ENCODE measurements around the gene SERPIND1. TPM values are rescaled to one million over a fixed set of nuclear protein-coding genes. Genes with fewer than 3 reads are reported as not detected.

The SERPIND1 gene
- total RNA-seq, 2 experiments from 2014 or later: not detected

DNA sequence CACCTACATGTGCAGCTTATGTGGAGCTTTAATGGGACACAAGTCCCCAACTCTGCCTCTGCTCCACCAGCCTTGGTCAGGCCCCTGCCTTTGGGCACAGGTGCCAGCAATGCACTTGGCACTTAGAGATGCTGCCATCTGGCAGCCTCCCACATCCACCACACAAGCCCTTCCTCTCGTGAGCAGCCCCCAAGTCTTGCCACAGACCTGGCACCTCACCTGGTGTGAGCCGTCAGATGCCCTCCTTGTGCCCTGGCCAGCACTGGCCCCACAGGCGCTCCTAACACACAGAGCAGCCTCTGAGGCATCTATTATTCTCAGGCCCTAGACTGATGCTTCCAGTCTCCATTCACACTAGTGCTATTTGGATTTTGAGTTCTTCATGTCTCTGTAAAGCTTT is 24.5 kb upstream of the SERPIND1 start:
- CTCF ChIA-PET: interaction anchor here (1.9 kb wide), 1 partner anchor 34 kb away, joined by 7 read pairs; no protein-coding TSS in a partner anchor
- intact Hi-C loops (cut with micrococcal nuclease): no loop called here
- Mint-ChIP-seq H3K27ac (no peak overlapping the region), H3K4me1 (ENCODE audit: low read depth) (peaks cover 14% of the 10 kb centered on the region), H3K36me3 (peaks cover 10% of the 10 kb centered on the region), H3K9me3 (no peaks in the 10 kb centered on the region), H3K27me3 (no peaks in the 10 kb centered on the region), H3K4me3 (no peak overlapping the region)
- DNase-seq: no peak
- POLR2A ChIA-PET: no interaction called here

DNA sequence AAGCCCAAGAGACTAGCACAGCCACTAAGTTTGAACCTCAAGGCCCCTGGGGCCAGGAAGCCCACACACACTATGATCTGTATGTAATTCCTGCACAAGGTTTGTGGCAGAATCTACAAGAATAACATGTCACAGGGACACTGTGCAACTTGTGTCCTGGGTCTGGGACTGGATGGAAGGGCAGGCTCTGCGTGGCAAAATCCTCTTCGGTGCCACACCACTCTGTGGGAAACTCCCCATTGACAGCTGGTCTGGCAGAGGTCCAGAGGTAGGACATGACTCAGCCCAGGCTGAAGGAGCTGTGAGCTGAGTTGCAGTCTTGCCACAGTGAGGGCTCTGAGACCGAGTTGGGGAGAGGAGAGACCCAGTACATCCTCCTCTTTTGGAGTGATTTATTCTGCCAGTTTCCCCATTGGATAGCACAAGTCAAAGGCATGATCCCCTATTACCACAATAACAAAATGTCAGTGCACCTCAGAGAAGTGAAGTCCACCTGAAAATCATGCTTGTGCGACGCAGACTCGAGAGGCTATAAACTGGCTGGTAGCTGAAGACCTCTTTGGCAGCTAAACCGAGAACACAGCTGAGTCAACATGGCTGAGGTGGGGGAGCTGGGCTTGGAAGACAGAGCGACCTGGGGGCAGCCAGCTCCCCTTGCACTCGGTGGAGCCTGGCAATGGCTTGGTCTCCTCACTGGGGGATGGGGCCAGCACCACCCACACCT is 23.3 kb upstream of the SERPIND1 start:
- Mint-ChIP-seq H3K36me3 (peaks cover 10% of the 10 kb centered on the region), H3K27ac (peak overlapping the region; percentile 56), H3K4me1 (ENCODE audit: low read depth) (peaks cover 14% of the 10 kb centered on the region), H3K4me3 (no peak overlapping the region), H3K9me3 (no peaks in the 10 kb centered on the region), H3K27me3 (no peaks in the 10 kb centered on the region)
- intact Hi-C loops (cut with micrococcal nuclease): loop anchor here (1.0 kb wide), 1 partner anchor 31 kb away; no protein-coding TSS in a partner anchor
- ChIA-PET POLR2A (no interaction called here), CTCF (interaction anchor here (1.2 kb wide), 1 partner anchor 9 kb away, joined by 6 read pairs; no protein-coding TSS in a partner anchor)
- peak; percentile 71 for DNase-seq

DNA sequence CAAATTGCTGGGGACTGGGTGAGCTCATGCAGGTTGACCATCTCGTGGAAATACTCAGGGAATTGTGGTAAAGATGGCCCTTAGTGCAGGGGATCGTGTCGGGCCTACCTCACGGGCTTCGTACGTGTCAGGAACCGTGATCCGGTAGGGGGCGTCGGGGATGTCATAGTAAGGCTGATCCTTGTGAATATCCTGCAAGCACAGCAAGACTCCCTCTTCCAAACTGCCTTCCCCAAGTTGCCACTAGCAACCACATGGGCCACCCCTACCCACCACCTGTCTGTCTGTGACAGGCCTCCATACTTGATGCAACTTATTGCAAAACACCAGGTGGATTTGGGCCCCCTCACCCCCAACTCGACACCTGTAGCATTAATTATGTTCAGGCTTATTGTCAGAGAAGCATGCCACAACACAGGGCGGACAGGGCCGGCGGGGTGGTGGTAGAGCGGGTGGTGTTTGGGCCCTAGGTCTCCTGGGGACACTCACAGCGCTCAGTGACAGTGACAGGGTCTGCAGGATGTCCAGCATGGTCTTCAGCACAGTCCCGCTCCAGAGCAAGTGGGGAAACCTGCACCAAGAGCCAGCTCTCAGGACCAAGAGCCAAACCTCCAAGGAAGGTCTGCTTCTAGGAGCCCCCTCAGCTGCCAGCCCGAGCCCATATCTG is 22.6 kb upstream of the SERPIND1 start:
- Mint-ChIP-seq H3K27me3 (no peaks in the 10 kb centered on the region), H3K4me1 (ENCODE audit: low read depth) (peaks cover 14% of the 10 kb centered on the region), H3K36me3 (peaks cover 10% of the 10 kb centered on the region), H3K4me3 (no peak overlapping the region), H3K27ac (no peak overlapping the region), H3K9me3 (no peaks in the 10 kb centered on the region)
- no peak for DNase-seq
- POLR2A ChIA-PET: no interaction called here
- CTCF ChIA-PET: interaction anchor here (1.2 kb wide), 1 partner anchor 9 kb away, joined by 6 read pairs; no protein-coding TSS in a partner anchor
- intact Hi-C loops (cut with micrococcal nuclease): no loop called here

DNA sequence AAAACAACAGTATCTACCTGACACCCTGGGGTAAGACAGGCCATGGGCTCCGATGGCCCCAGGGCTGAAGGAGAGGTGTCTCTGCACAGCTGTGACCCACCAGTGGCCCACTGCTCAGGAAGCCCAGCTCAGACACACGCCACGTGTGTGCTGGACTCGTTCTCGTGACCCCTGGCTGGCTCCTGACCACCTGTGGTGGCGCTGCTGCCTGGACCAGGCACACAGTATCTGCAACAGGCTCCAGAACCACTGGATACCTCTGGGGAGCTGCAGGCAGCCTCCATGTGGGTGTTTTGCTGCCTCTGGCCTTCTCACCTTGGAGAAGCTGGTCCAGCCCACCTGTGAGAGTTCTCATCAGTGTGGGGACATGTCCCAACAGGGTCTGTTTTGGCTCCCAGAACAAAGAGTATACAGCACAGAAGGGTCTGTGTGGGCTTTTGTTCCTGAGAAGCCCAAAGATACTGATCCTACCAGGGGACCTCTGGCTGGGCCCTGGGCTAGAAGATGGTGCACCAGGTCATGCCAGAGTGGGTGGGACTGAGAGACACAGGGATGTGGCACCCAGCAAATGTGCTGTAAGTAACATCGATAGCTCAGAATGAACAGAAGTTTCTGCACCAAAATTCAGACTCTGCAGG is 21.7 kb upstream of the SERPIND1 start:
- Mint-ChIP-seq H3K27me3 (no peaks in the 10 kb centered on the region), H3K36me3 (peaks cover 7% of the 10 kb centered on the region), H3K9me3 (no peaks in the 10 kb centered on the region), H3K4me1 (ENCODE audit: low read depth) (peaks cover 14% of the 10 kb centered on the region), H3K4me3 (no peak overlapping the region), H3K27ac (no peak overlapping the region)
- DNase-seq: no peak
- intact Hi-C loops (cut with micrococcal nuclease): no loop called here
- ChIA-PET CTCF (interaction anchor here (0.9 to 2.8 kb wide), 2 partner anchors 10 to 32 kb away, joined by 3 to 16 read pairs; no protein-coding TSS in a partner anchor), POLR2A (no interaction called here)

DNA sequence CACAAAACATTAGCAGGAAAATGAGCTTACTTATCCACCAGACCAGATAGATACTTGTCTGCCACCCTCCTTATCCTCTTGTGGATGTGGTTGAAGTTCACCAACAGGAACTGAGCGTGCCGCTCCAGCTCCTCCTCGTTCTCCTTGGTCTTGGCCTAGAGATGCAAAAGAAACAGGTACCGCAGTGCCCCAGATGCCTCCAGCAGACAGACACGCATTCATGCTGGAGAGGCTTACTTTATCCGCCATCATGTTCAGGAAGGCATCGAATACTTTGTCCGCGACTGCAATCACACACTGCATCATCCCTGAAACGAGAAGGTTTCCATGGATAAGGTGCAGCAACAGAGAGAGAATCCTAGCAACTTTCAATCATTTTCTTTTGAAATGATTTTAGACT is 21.0 kb upstream of the SERPIND1 start:
- ChIA-PET POLR2A (no interaction called here), CTCF (interaction anchor here (0.9 to 2.8 kb wide), 2 partner anchors 11 to 31 kb away, joined by 3 to 16 read pairs; no protein-coding TSS in a partner anchor)
- Mint-ChIP-seq H3K4me3 (no peak overlapping the region), H3K9me3 (no peaks in the 10 kb centered on the region), H3K27me3 (no peaks in the 10 kb centered on the region), H3K4me1 (ENCODE audit: low read depth) (peaks cover 14% of the 10 kb centered on the region), H3K36me3 (peaks cover 7% of the 10 kb centered on the region), H3K27ac (no peak overlapping the region)
- intact Hi-C loops (cut with micrococcal nuclease): no loop called here
- no peak for DNase-seq

DNA sequence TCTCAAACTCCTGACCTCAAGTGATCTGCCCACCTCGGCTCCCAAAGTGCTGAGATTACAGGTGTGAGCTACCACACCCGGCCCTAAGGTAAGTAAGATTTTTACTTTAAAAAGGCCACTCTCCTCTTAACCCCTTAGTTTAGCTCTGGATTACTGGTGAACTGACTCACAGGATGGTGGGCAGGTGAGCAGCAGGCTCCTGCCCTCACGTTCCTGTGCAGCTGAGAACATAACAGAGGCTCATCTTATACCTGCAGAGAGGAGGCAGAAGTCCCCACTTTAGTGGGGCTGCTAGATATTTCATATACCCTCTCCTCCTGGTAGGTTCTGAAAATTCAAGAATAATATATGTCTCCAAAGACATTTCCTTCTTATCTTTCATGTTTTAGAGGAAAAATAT is 17.1 kb upstream of the SERPIND1 start:
- POLR2A ChIA-PET: no interaction called here
- H3K4me3 Mint-ChIP-seq: no peak overlapping the region
- no peak for DNase-seq
- CTCF ChIA-PET: interaction anchor here (1.3 to 1.6 kb wide), 2 partner anchors 15 to 27 kb away, joined by 4 to 10 read pairs; no protein-coding TSS in a partner anchor
- H3K27me3 Mint-ChIP-seq: no peaks in the 10 kb centered on the region
- peaks cover 8% of the 10 kb centered on the region for H3K36me3 Mint-ChIP-seq
- H3K9me3 Mint-ChIP-seq: no peaks in the 10 kb centered on the region
- H3K27ac Mint-ChIP-seq: no peak overlapping the region
- no peaks in the 10 kb centered on the region for H3K4me1 Mint-ChIP-seq (ENCODE audit: low read depth)
- intact Hi-C loops (cut with micrococcal nuclease): no loop called here

DNA sequence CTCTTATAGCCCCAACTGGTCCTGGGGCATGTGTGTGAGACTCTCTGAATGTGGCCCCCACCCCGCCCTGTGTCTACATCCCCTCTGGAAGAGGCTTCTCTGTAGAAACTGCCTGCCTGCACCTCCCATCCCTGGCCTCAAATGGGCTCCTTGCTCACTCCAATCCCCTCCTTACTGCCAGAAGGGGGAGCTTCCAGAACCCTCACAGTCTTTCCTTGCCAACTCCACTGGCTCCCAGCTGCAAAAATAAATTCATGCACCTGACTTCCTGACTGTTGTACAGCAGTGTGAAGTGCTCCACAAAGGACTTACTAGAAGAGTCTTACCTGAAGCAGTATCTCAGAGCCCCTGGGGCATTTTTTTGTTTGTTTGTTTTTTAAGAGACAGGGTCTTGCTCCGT is 15.2 kb upstream of the SERPIND1 start:
- DNase-seq: no peak
- intact Hi-C loops (cut with micrococcal nuclease): no loop called here
- Mint-ChIP-seq H3K27me3 (no peaks in the 10 kb centered on the region), H3K27ac (no peak overlapping the region), H3K4me1 (ENCODE audit: low read depth) (no peaks in the 10 kb centered on the region), H3K4me3 (no peak overlapping the region), H3K36me3 (peaks cover 6% of the 10 kb centered on the region), H3K9me3 (no peaks in the 10 kb centered on the region)
- POLR2A ChIA-PET: no interaction called here
- CTCF ChIA-PET: interaction anchor here (0.8 to 1.2 kb wide), 3 partner anchors 15 to 17 kb away, joined by 3 to 4 read pairs (median 3); partner anchors contain the start of gene SERPIND1

DNA sequence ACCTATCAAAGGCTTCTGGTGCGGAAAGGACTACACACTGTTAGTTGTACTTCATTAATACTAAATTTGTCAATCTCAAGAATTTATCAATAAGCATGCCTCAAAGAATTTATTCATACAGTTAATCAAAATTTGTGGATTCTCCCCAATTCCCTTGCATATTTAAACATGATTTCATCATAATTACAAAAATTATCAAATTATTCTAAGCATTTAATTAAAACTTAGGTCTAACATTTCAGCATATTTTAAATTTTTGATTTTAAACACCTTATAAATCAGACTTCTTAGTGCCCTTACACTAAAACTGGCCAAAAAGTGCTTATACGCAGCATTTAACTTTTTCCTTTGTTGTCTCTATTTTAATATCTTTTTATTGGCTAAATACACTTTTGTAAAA is 13.8 kb upstream of the SERPIND1 start:
- DNase-seq: no peak
- H3K27me3 Mint-ChIP-seq: no peaks in the 10 kb centered on the region
- intact Hi-C loops (cut with micrococcal nuclease): no loop called here
- CTCF ChIA-PET: no interaction called here
- no peak overlapping the region for H3K4me3 Mint-ChIP-seq
- POLR2A ChIA-PET: no interaction called here
- H3K9me3 Mint-ChIP-seq: no peaks in the 10 kb centered on the region
- no peaks in the 10 kb centered on the region for H3K4me1 Mint-ChIP-seq (ENCODE audit: low read depth)
- H3K36me3 Mint-ChIP-seq: peaks cover 20% of the 10 kb centered on the region
- H3K27ac Mint-ChIP-seq: no peak overlapping the region

DNA sequence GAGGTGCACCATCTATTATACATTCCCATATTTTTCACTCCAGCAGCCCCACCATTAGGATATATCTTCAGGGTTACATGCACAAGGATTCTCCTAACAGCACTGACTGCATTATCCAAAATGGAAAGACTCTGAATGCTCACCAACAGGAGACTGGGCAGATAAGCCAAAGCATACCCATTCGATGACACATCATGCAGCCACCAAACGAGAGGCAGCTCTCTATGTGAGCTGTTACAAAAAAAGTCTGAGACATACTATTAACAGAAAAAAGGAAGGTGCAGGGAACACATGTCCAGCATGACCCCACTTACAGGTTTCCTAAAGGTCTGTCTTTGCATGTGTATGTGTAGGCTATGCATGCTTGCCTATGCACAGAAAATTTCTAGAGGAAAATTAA is 12.4 kb upstream of the SERPIND1 start:
- POLR2A ChIA-PET: no interaction called here
- CTCF ChIA-PET: interaction anchor here (0.9 kb wide), 1 partner anchor 25 kb away, joined by 3 read pairs; no protein-coding TSS in a partner anchor
- intact Hi-C loops (cut with micrococcal nuclease): no loop called here

DNA sequence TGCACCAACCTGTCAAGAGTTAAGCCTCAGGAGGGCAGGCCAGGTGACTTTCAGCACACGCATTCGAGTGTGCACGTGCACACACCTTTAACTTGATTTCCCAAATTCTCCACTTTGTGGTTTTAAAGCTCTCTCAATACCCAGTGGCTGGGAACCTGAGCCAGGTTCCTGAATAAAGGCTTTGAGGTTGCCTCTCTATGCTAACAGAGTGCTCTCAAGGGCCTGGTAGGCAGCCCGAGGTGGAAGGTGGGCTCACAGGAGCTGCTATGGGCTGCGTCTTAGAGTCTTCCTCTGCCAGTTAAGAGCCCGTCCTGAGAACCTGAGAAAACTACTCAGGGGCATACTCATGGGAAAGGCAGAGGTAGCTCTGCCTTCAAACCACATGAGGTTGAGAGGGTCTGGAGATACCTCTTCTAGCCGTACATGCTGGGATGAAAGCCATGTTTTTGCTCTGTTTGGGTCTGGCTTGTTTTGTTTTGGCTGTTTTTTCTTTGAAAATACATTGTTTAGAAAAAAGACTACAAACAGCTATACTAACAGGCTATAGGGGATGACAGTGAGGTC is 11.6 kb upstream of the SERPIND1 start:
- POLR2A ChIA-PET: interaction anchor here (0.5 kb wide), 1 partner anchor 17 kb away, joined by 3 read pairs; no protein-coding TSS in a partner anchor
- Mint-ChIP-seq H3K27me3 (no peaks in the 10 kb centered on the region), H3K27ac (no peak overlapping the region), H3K36me3 (peaks cover 22% of the 10 kb centered on the region), H3K9me3 (no peaks in the 10 kb centered on the region), H3K4me1 (ENCODE audit: low read depth) (no peaks in the 10 kb centered on the region), H3K4me3 (no peak overlapping the region)
- intact Hi-C loops (cut with micrococcal nuclease): no loop called here
- CTCF ChIA-PET: interaction anchor here (1.0 to 1.2 kb wide), 2 partner anchors 19 to 20 kb away, joined by 3 read pairs; no protein-coding TSS in a partner anchor
- no peak for DNase-seq

More for the DNA sequence above, 12.4 kb upstream of the SERPIND1 start:
- H3K27me3 Mint-ChIP-seq: no peaks in the 10 kb centered on the region
- H3K27ac Mint-ChIP-seq: no peak overlapping the region
- H3K4me3 Mint-ChIP-seq: no peak overlapping the region
- peaks cover 22% of the 10 kb centered on the region for H3K36me3 Mint-ChIP-seq
- no peak for DNase-seq
- H3K4me1 Mint-ChIP-seq (ENCODE audit: low read depth): no peaks in the 10 kb centered on the region
- H3K9me3 Mint-ChIP-seq: no peaks in the 10 kb centered on the region

DNA sequence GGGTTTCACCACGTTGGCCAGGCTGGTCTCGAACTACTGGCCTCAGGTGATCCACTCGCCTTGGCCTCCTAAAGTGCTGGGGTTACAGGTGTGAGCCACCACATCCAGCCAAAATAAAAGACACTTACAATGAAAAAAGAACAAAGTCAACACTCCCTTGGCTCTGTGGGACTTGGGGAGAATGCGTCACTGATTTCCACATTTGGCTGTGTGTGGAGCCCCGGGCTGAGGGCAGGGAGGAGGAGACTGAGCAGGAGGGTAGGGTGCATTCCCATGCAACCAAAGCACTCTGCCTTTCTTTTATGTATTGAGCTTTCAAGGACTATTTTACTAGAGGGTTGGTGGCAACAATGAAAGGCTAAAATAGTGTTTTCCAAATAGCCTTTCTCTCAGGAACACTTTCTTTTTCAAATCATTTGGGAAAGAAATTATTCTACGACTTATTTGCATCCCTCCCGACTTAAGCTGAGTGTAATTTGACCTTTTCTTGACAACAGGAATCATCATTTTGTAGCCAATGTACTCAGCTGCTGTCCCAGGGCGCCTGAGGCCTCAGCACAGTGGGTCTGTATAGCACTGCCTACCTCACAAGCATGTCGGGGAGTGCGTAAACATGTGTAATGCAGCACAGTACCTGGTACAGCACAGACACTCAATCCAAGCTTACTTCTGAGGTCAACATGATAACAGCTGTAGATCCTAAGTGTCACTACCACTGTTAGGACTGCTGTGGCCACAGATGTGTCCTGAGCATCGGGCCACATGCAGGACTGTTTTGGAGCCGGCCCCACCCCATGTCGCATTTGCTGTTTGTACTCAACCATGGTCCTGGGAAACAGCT is 10.1 kb upstream of the SERPIND1 start:
- Mint-ChIP-seq H3K9me3 (no peaks in the 10 kb centered on the region), H3K4me3 (no peak overlapping the region), H3K4me1 (ENCODE audit: low read depth) (no peaks in the 10 kb centered on the region), H3K27me3 (no peaks in the 10 kb centered on the region), H3K27ac (no peak overlapping the region), H3K36me3 (peaks cover 22% of the 10 kb centered on the region)
- DNase-seq: no peak
- POLR2A ChIA-PET: no interaction called here
- CTCF ChIA-PET: interaction anchor here (0.9 to 1.2 kb wide), 3 partner anchors 20 to 22 kb away, joined by 3 to 5 read pairs (median 4); no protein-coding TSS in a partner anchor
- intact Hi-C loops (cut with micrococcal nuclease): no loop called here
